Caco-2 (cell line): ENCODE results near the gene LDAH. TPM values are rescaled to one million over a fixed set of nuclear protein-coding genes. Genes with fewer than 3 reads are reported as not detected.

ENCODE experiments used
- BruUV-seq: library from RNA; stranded (reverse); fragments of 400-500 nt; replicated peaks from 2 replicates; lab custom pipeline; 2021; lab: Mats Ljungman, UMichigan
- CTCF ChIA-PET: fragments of 300-600 bp; sonication (Branson Sonifier 250); formaldehyde crosslinking; loops from one replicate; lab custom pipeline; 2022; ENCODE audit warnings: antibody characterized with exemption; lab: Charles Lee
- POLR2A ChIA-PET: fragments of 300-600 bp; sonication (Branson Sonifier 250); formaldehyde crosslinking; loops from one replicate; lab custom pipeline; 2022; ENCODE audit warnings: antibody characterized with exemption; lab: Charles Lee
- DNase-seq, 2 experiments: peaks; one replicate each; pipeline versions ENCODE4 v3.0.0 to v3.0.0-alpha.2; 2020 to 2022
- H3K27me3 ChIP-seq: replicated peaks from 2 replicates; pipeline ENCODE4 v1.6.0; 2011; ENCODE audit warnings: low read length; ENCODE audit not compliant: control insufficient read depth, insufficient read depth
- H3K36me3 ChIP-seq: 2 replicates; pipeline ENCODE4 v1.5.1; 2011; ENCODE audit warnings: low read length; ENCODE audit not compliant: control insufficient read depth, insufficient read depth
- H3K4me1 ChIP-seq: fragments of 250-450 bp; sonication (Bioruptor Pico); 2 replicates; pipeline ENCODE4 v1.5.1; 2020; ENCODE audit warnings: mild to moderate bottlenecking
- H3K4me3 ChIP-seq: 2 replicates; pipeline ENCODE4 v1.5.1; 2011; ENCODE audit warnings: low read depth, mild to moderate bottlenecking, control low read depth, low read length
- H3K9me3 ChIP-seq: fragments of 250-450 bp; sonication (Bioruptor Pico); 2 replicates; pipeline ENCODE4 v1.5.1; 2020; ENCODE audit warnings: mild to moderate bottlenecking, moderate library complexity
- H3K27ac Mint-ChIP-seq: one replicate; pipeline ENCODE4 v1.8.0; 2022; ENCODE audit warnings: mixed read lengths; ENCODE audit not compliant: unreplicated experiment
- H3K27me3 Mint-ChIP-seq: one replicate; pipeline ENCODE4 v1.8.0; 2022; ENCODE audit warnings: mixed read lengths; ENCODE audit not compliant: insufficient read depth, unreplicated experiment
- H3K36me3 Mint-ChIP-seq: one replicate; pipeline ENCODE4 v1.8.0; 2022; ENCODE audit warnings: mild to moderate bottlenecking, mixed read lengths; ENCODE audit not compliant: insufficient read depth, unreplicated experiment
- H3K4me1 Mint-ChIP-seq: one replicate; pipeline ENCODE4 v1.8.0; 2022; ENCODE audit warnings: low read depth, mixed read lengths; ENCODE audit not compliant: unreplicated experiment
- H3K4me3 Mint-ChIP-seq: one replicate; pipeline ENCODE4 v1.8.0; 2022; ENCODE audit warnings: mild to moderate bottlenecking, moderate library complexity, mixed read lengths; ENCODE audit not compliant: unreplicated experiment
- H3K9me3 Mint-ChIP-seq: one replicate; pipeline ENCODE4 v1.8.0; 2022; ENCODE audit warnings: mixed read lengths; ENCODE audit not compliant: unreplicated experiment
- CTCF ChIP-seq, 2 experiments: fragments of 200-600 bp in 1 of 2; IDR thresholded peaks; 1 replicate in 1 of 2; 2 replicates in 1 of 2; pipeline versions ENCODE4 v1.5.1 to v1.8.0; 2011 to 2022; ENCODE audit warnings: antibody characterized with exemption in 1 of 2, control low read depth in 1 of 2, inconsistent platforms in 1 of 2, low read depth in 1 of 2, low read length in 1 of 2, mild to moderate bottlenecking in 1 of 2, moderate library complexity in 1 of 2; ENCODE audit not compliant: insufficient read depth in 1 of 2, severe bottlenecking in 1 of 2, unreplicated experiment in 1 of 2
- intact Hi-C: fragments of 100-400 bp; cut with micrococcal nuclease; formaldehyde crosslinking; loops from one replicate; pipeline ENCODE4 v1.10.0; 2022; ENCODE audit not compliant: unreplicated experiment
- total RNA-seq: library from RNA; stranded (reverse); gene quantifications from 2 replicates; pipeline ENCODE4 v1.2.3, GENCODE V29; 2022

The LDAH gene
- total RNA-seq, 1 experiment from 2014 or later, result 40.5 TPM

- Histone ChIP-seq H3K4me3 (no peak overlapping the region), H3K27me3 (no peaks in the 10 kb centered on the region), H3K4me1 (no peaks in the 10 kb centered on the region), H3K36me3 (no peaks in the 10 kb centered on the region), H3K9me3 (no peaks in the 10 kb centered on the region)
- no peaks in the 10 kb centered on the region for H3K27me3 Mint-ChIP-seq
- no peaks in the 10 kb centered on the region for H3K36me3 Mint-ChIP-seq
- POLR2A ChIA-PET, result no interaction called here
- intact Hi-C loops, result no loop called here
- no peak for DNase-seq
- no peaks in the 10 kb centered on the region for H3K4me1 Mint-ChIP-seq
- no peak for TF ChIP-seq CTCF (IDR thresholded peaks at IDR 0.05; ENCODE audit: insufficient read depth in 1 of 2, low read depth in 1 of 2, low read length in 1 of 2, severe bottlenecking in 1 of 2, unreplicated experiment in 1 of 2)
- BruUV-seq, result no TSS peak
- H3K9me3 Mint-ChIP-seq, result no peaks in the 10 kb centered on the region
- CTCF ChIA-PET, result no interaction called here
- H3K27ac Mint-ChIP-seq, result no peak overlapping the region
- no peak overlapping the region for H3K4me3 Mint-ChIP-seq
Measured at GRCh38 chr2:20698916-20699613, 123.8 kb downstream of the LDAH start.

- H3K9me3 ChIP-seq, result no peaks in the 10 kb centered on the region
- CTCF ChIA-PET, result interaction anchor here (0.6 to 0.7 kb wide), 2 partner anchors 60 to 221 kb away, joined by 3 read pairs; no protein-coding TSS in a partner anchor
- no peak for TF ChIP-seq CTCF (IDR thresholded peaks at IDR 0.05; ENCODE audit: insufficient read depth in 1 of 2, low read depth in 1 of 2, low read length in 1 of 2, severe bottlenecking in 1 of 2, unreplicated experiment in 1 of 2)
- Mint-ChIP-seq H3K36me3 (no peaks in the 10 kb centered on the region), H3K27ac (no peak overlapping the region), H3K4me3 (no peak overlapping the region), H3K4me1 (no peaks in the 10 kb centered on the region), H3K9me3 (no peaks in the 10 kb centered on the region), H3K27me3 (no peaks in the 10 kb centered on the region)
- TSS peak; percentile 4 for BruUV-seq
- peaks cover 2% of the 10 kb centered on the region for H3K36me3 ChIP-seq
- intact Hi-C loops, result no loop called here
- H3K27me3 ChIP-seq, result no peaks in the 10 kb centered on the region
- H3K4me3 ChIP-seq, result no peak overlapping the region
- H3K4me1 ChIP-seq, result no peaks in the 10 kb centered on the region
- POLR2A ChIA-PET, result no interaction called here
- DNase-seq, result no peak
Measured at GRCh38 chr2:20697322-20697934, 125.5 kb downstream of the LDAH start.

- POLR2A ChIA-PET, result no interaction called here
- intact Hi-C loops, result no loop called here
- Mint-ChIP-seq H3K4me3 (no peak overlapping the region), H3K27me3 (no peaks in the 10 kb centered on the region), H3K4me1 (no peaks in the 10 kb centered on the region), H3K9me3 (no peaks in the 10 kb centered on the region), H3K36me3 (no peaks in the 10 kb centered on the region), H3K27ac (no peak overlapping the region)
- peaks cover 2% of the 10 kb centered on the region for H3K36me3 ChIP-seq
- H3K4me1 ChIP-seq, result no peaks in the 10 kb centered on the region
- DNase-seq, result no peak
- BruUV-seq, result no TSS peak
- H3K4me3 ChIP-seq, result no peak overlapping the region
- no peaks in the 10 kb centered on the region for H3K27me3 ChIP-seq
- CTCF ChIA-PET, result no interaction called here
- H3K9me3 ChIP-seq, result no peaks in the 10 kb centered on the region
- no peak for TF ChIP-seq CTCF (IDR thresholded peaks at IDR 0.05; ENCODE audit: insufficient read depth in 1 of 2, low read depth in 1 of 2, low read length in 1 of 2, severe bottlenecking in 1 of 2, unreplicated experiment in 1 of 2)
Measured at GRCh38 chr2:20696366-20696765, 126.5 kb downstream of the LDAH start.
